HepG2 (cell line): ENCODE data around the gene GALC.

ENCODE experiments used
- DZIP1 ChIP-seq: sonication (generic); formaldehyde crosslinking; IDR thresholded peaks from 2 replicates; pipeline ENCODE4 v1.5.0; 2020; ENCODE audit warnings: mild to moderate bottlenecking, missing genetic modification reagents
- SUZ12 ChIP-seq: fragments of 150-350 bp; IDR thresholded peaks from 2 replicates; pipeline ENCODE4 v1.6.1; 2014; ENCODE audit warnings: low read depth, low read length
- ZNF530 ChIP-seq: sonication (generic); formaldehyde crosslinking; IDR thresholded peaks from 2 replicates; pipeline ENCODE4 v1.5.0; 2020; ENCODE audit warnings: low read depth, mild to moderate bottlenecking, missing genetic modification reagents
- ZNF782 ChIP-seq: sonication (generic); formaldehyde crosslinking; IDR thresholded peaks from 2 replicates; pipeline ENCODE4 v1.4.0; 2020; ENCODE audit warnings: missing genetic modification reagents, mild to moderate bottlenecking, borderline replicate concordance
- ZNF879 ChIP-seq: sonication (generic); formaldehyde crosslinking; IDR thresholded peaks from 2 replicates; pipeline ENCODE4 v1.8.1; 2023; ENCODE audit warnings: missing genetic modification reagents

GRCh38 chr14:87966816-87967215 is 26.2 kb downstream of the GALC start:
- TF ChIP-seq ZNF782 (CRISPR knock-in tag) (no peak), SUZ12 (no peak), ZNF879 (CRISPR knock-in tag) (no peak), ZNF530 (CRISPR knock-in tag) (no peak), DZIP1 (CRISPR knock-in tag) (no peak)
